ENCODE measurements around the gene GTF2I. TPM values are rescaled to one million over a fixed set of nuclear protein-coding genes. Genes with fewer than 3 reads are reported as not detected.

Gene GTF2I
- total RNA-seq, 6 donors from 2014 or later, result 138 to 506 (median 219) TPM

Other genes starting within 250 kb of the GTF2I start
- gene GTF2IRD1, start 203.8 kb upstream of the GTF2I start, total RNA-seq, result 10 to 100 TPM; 16.4 to 41.9 (median 28.1) TPM
- gene NCF1, start 116.3 kb downstream of the GTF2I start, total RNA-seq, result 10 to 100 TPM in 5 of 6 donors, 1 to 10 TPM in 1; 6.1 to 61.8 (median 37.2) TPM
- 10 to 100 TPM; 17.1 to 55.5 (median 19.8) TPM for gene GTF2IRD2, start 193.9 kb downstream of the GTF2I start, total RNA-seq

Measured in upper lobe of left lung (tissue), 6 donors.